Adrenal gland (tissue), 5 donors: ENCODE data around the gene EML1.

ENCODE experiments used
- POLR2A ChIP-seq, 2 donors: fragments of 450-650 bp; IDR thresholded peaks; one replicate each; pipeline ENCODE4 v1.6.1; 2017; ENCODE audit warnings: antibody characterized with exemption in 2 of 2, mild to moderate bottlenecking in 2 of 2, moderate library complexity in 1 of 2
- TF ChIP-seq, protein P1 (sequence below), 6 experiments: fragments of 450-650 bp in 4 of 6; fragments of 200-600 bp in 2 of 6; sonication (generic) in 1 of 6; IDR thresholded peaks; 1 replicate in 5 of 6; 2 replicates in 1 of 6; pipeline versions ENCODE4 v1.5.1 to v1.8.0; 2016 to 2021; ENCODE audit warnings: antibody characterized with exemption in 6 of 6, mild to moderate bottlenecking in 2 of 6, moderate library complexity in 1 of 6
- donor health status: DM: no; HTN: no; CAD: no.

DNA sequence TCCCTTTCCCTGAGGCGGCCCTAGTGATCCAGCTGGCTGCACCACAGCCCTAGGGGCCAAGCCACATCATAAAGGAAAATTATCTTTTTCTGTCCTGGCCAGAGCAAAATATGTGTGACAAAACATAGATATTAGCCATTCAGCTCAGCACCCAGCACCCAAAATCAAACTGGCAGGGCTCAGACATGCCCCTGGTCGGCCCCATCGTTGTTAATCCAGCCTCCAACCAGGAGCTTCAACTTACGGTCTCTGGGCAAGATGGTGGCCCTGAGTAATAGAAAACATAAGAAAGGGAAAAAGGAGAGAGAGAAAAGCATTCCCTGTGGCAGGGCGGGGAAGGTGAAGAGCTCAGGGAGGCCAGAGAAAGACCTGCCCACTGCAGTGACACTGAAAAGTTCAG is 111.9 kb downstream of the EML1 start:
- no peak for TF ChIP-seq POLR2A (IDR thresholded peaks at IDR 0.05)
- TF ChIP-seq, protein P1, sequence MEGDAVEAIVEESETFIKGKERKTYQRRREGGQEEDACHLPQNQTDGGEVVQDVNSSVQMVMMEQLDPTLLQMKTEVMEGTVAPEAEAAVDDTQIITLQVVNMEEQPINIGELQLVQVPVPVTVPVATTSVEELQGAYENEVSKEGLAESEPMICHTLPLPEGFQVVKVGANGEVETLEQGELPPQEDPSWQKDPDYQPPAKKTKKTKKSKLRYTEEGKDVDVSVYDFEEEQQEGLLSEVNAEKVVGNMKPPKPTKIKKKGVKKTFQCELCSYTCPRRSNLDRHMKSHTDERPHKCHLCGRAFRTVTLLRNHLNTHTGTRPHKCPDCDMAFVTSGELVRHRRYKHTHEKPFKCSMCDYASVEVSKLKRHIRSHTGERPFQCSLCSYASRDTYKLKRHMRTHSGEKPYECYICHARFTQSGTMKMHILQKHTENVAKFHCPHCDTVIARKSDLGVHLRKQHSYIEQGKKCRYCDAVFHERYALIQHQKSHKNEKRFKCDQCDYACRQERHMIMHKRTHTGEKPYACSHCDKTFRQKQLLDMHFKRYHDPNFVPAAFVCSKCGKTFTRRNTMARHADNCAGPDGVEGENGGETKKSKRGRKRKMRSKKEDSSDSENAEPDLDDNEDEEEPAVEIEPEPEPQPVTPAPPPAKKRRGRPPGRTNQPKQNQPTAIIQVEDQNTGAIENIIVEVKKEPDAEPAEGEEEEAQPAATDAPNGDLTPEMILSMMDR (IDR thresholded peaks at IDR 0.05) = no peak
